Spleen (tissue), 11 donors: ENCODE measurements around the gene PTPRG. TPM values are rescaled to one million over a fixed set of nuclear protein-coding genes. Genes with fewer than 3 reads are reported as not detected.

Source experiments
- DNase-seq: peaks from one replicate; pipeline ENCODE4 v3.0.0-alpha.2; 2020
- H3K27ac ChIP-seq, 8 donors: fragments of 200-600 bp; sonication (generic) in 7 of 8; 1 replicate in 4 of 8; 2 replicates in 4 of 8; pipeline versions ENCODE4 v1.5.0 to v1.8.0; 2016 to 2021; ENCODE audit warnings: inconsistent platforms in 4 of 8, mild to moderate bottlenecking in 4 of 8, moderate library complexity in 1 of 8
- H3K27me3 ChIP-seq, 7 donors: fragments of 200-600 bp; sonication (generic) in 6 of 7; replicated peaks in 1 of 7; 1 replicate in 4 of 7; 2 replicates in 3 of 7; pipeline versions ENCODE4 v1.5.0 to v1.8.0; 2016 to 2021; ENCODE audit warnings: inconsistent platforms in 3 of 7, mild to moderate bottlenecking in 1 of 7
- H3K36me3 ChIP-seq, 6 donors: fragments of 200-600 bp; sonication (generic) in 5 of 6; 1 replicate in 4 of 6; 2 replicates in 2 of 6; pipeline versions ENCODE4 v1.5.0 to v1.8.0; 2016 to 2021; ENCODE audit warnings: inconsistent platforms in 2 of 6
- H3K4me1 ChIP-seq, 6 donors: fragments of 200-600 bp; sonication (generic) in 5 of 6; 1 replicate in 3 of 6; 2 replicates in 3 of 6; pipeline versions ENCODE4 v1.5.0 to v1.8.0; 2016 to 2021; ENCODE audit warnings: inconsistent platforms in 3 of 6
- H3K4me3 ChIP-seq, 8 donors: fragments of 200-600 bp; sonication (generic) in 7 of 8; 1 replicate in 4 of 8; 2 replicates in 4 of 8; pipeline versions ENCODE4 v1.5.0 to v1.8.0; 2016 to 2021; ENCODE audit warnings: inconsistent platforms in 4 of 8, mild to moderate bottlenecking in 4 of 8, moderate library complexity in 2 of 8
- H3K9me3 ChIP-seq, 8 donors: fragments of 200-600 bp; sonication (generic) in 7 of 8; 1 replicate in 4 of 8; 2 replicates in 4 of 8; pipeline versions ENCODE4 v1.5.0 to v1.8.0; 2016 to 2021; ENCODE audit warnings: inconsistent platforms in 4 of 8
- CTCF ChIP-seq, 11 experiments: fragments of 200-600 bp in 7 of 11; fragments of 450-650 bp in 4 of 11; sonication (generic) in 4 of 11; IDR thresholded peaks in 8 of 11; conservative IDR thresholded peaks in 3 of 11; 1 replicate in 7 of 11; 2 replicates in 4 of 11; pipeline versions ENCODE4 v1.4.0 to v1.8.0; 2016 to 2021; ENCODE audit warnings: antibody characterized with exemption in 11 of 11, inconsistent platforms in 4 of 11, mild to moderate bottlenecking in 1 of 11
- POLR2A ChIP-seq, 3 donors: fragments of 450-650 bp; IDR thresholded peaks; one replicate each; pipeline ENCODE4 v1.5.1; 2017; ENCODE audit warnings: antibody characterized with exemption in 3 of 3, mild to moderate bottlenecking in 1 of 3
- POLR2AphosphoS5 ChIP-seq, 3 donors: sonication (generic); formaldehyde crosslinking; IDR thresholded peaks; one replicate each; pipeline ENCODE4 v1.5.1; 2017; ENCODE audit warnings: antibody characterized with exemption in 3 of 3
- WGBS, 5 donors: extraction: QIAGEN DNeasy Blood & Tissue Kit in 3 of 5; methylation state at CpG; one replicate each; pipeline versions ENCODE4 v1.1.5 to v1.1.7; 2013 to 2018; 5-methylcytosine and 5-hydroxymethylcytosine counted together
- intact Hi-C: fragments of 100-400 bp; cut with DNase I; formaldehyde crosslinking; loops from one replicate; pipeline ENCODE4 v1.15.0; 2023; ENCODE audit warnings: low total_unique reads
- polyA plus RNA-seq, 3 donors: library from polyadenylated mRNA; stranded (reverse); fragments of 200-250 nt; gene quantifications; one replicate each; pipeline ENCODE4 v1.2.1, GENCODE V29; 2013
- total RNA-seq, 7 donors: library from RNA; depleted of rRNA in 3 of 7; stranded (reverse); fragments of >200 nt in 3 of 7; fragmentation: NEBNext Ultra II Directional in 4 of 7; extraction: Animal tissue kit (Norgen Biotek cat#: 25700) in 4 of 7; gene quantifications; one replicate each; pipeline versions ENCODE4 v1.1.0 to v1.2.1, GENCODE V29; 2016 to 2021
- donor health status: healthy with polysubstance abuse.
- donor health status: DM: no; HTN: no; CAD: no; lungs with moderate emphysema.
- donor health status: DM: no; HTN: no; CAD: no.
- donor health status: Bipolar disorder and iron deficiency.
- donor health status: healthy.
- donor health status: DM: no; HTN: no; CAD: no.
- donor health status: DM: yes; HTN: yes; CAD: no.

PTPRG gene
- total and polyA plus RNA-seq, 10 donors = 0.89 to 77.0 (median 34.5) TPM

DNA sequence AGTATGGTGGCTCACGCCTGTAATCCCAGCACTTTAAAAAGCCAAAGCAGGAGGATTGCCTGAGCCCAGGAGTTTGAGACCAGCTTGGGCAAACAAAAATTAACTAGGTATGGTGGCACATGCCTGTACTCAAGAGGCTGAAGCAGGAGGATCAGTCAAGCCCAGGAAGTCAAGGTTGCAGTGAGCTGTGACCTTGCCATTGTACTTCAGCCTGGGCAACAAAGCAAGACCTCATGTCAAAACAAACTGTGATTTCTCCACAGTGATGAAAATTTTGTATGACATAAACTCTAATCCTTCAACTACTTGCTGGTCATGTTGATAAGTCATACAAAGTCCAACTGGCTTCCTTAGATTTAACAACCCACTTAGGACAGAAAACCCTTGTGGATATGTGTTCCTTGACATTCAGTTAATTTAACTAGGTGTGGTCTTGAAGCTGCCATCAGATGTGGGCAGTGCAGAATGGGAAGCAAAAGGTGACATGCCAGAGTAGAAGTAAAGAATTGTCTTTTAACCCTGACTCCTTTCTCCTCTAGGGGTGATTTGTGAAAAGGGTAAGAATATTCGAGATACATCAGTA is 263.3 kb downstream of the PTPRG start:
- Histone ChIP-seq H3K27me3 (no peaks in the 10 kb centered on the region), H3K4me3 (no peak overlapping the region), H3K9me3 (no peaks in the 10 kb centered on the region), H3K27ac (no peak overlapping the region), H3K36me3 (no peaks in the 10 kb centered on the region), H3K4me1 (peaks cover 0 to 13% (median 0%) of the 10 kb centered on the region in 6 donors)
- TF ChIP-seq CTCF (IDR thresholded peaks at IDR 0.05 in 8 of 11, conservative IDR thresholded peaks at IDR 0.05 in 3 of 11) (no peak), POLR2AphosphoS5 (IDR thresholded peaks at IDR 0.05) (no peak), POLR2A (IDR thresholded peaks at IDR 0.05) (no peak)
- intact Hi-C loops = no loop called here
- WGBS, 5 donors = 76 to 89% (median 85%) methylated on average over 2 of the region's 2 CpGs
- no peak for DNase-seq

GRCh38 chr3:61826161-61826560 is 264.8 kb downstream of the PTPRG start:
- peaks cover 0 to 13% (median 0%) of the 10 kb centered on the region in 6 donors for H3K4me1 ChIP-seq
- 68 to 86% (median 83%) methylated on average over 5 of the region's 5 CpGs for WGBS, 5 donors
- H3K4me3 ChIP-seq = no peak overlapping the region
- no peaks in the 10 kb centered on the region for H3K36me3 ChIP-seq
- H3K27ac ChIP-seq = no peak overlapping the region
- TF ChIP-seq POLR2AphosphoS5 (IDR thresholded peaks at IDR 0.05) = no peak
- TF ChIP-seq POLR2A (IDR thresholded peaks at IDR 0.05) = no peak
- intact Hi-C loops = no loop called here
- DNase-seq = no peak
- no peaks in the 10 kb centered on the region for H3K27me3 ChIP-seq
- H3K9me3 ChIP-seq = no peaks in the 10 kb centered on the region

- WGBS, 5 donors = 68 to 82% (median 77%) methylated on average over 7 of the region's 7 CpGs
- Histone ChIP-seq H3K27me3 (no peaks in the 10 kb centered on the region), H3K4me1 (peaks cover 0 to 13% (median 0%) of the 10 kb centered on the region in 6 donors), H3K27ac (no peak overlapping the region), H3K9me3 (no peaks in the 10 kb centered on the region), H3K36me3 (no peaks in the 10 kb centered on the region), H3K4me3 (no peak overlapping the region)
- TF ChIP-seq POLR2A (IDR thresholded peaks at IDR 0.05) = no peak
- no peak for TF ChIP-seq CTCF (IDR thresholded peaks at IDR 0.05 in 8 of 11, conservative IDR thresholded peaks at IDR 0.05 in 3 of 11)
- no peak for TF ChIP-seq POLR2AphosphoS5 (IDR thresholded peaks at IDR 0.05)
- DNase-seq = no peak
- intact Hi-C loops = no loop called here
Observed at GRCh38 chr3:61828184-61828874, 267.0 kb downstream of the PTPRG start.

DNA sequence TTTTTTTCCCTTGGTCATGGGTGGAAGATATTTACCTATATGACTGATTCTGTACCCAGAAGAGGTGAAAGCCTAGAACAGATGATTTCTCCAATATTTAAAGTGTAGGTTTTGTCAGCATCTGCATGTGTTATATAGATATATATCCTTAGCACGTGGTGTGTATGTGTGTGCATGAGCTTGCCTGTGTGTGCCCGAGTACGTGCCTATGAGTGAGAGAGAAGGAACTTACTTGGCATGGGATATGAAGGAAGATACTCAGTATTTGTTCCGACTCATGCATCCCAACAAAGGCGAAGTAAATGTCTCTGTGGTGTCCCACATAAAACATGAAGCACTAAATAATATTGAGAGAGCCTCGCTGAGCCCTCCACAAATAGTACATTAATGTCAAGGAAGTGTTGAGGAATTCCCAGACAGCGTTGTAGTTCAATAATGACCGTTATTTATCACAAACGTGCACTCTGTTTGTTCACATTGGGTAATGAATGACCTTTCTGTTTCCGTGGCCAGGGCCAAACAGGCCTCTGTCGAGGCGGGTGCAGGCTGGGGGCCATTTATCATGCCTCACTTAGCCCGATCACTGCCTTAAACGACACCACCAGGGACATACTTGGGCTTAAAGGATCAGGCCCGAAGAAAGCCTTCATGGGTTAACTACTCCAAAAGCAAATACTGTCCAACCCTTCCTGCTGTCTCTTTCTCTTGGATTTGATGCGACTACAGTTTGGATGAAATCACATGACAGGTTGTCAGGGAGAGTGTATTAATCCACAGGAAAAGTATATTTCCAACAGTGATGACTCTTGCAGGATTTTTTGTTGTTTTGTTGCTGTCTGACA is 267.7 kb downstream of the PTPRG start:
- peaks cover 0 to 13% (median 0%) of the 10 kb centered on the region in 6 donors for H3K4me1 ChIP-seq
- TF ChIP-seq POLR2AphosphoS5 (IDR thresholded peaks at IDR 0.05) (no peak), CTCF (IDR thresholded peaks at IDR 0.05 in 8 of 11, conservative IDR thresholded peaks at IDR 0.05 in 3 of 11) (no peak), POLR2A (IDR thresholded peaks at IDR 0.05) (no peak)
- WGBS, 5 donors = 62 to 75% (median 67%) methylated on average over 16 of the region's 16 CpGs
- no peaks in the 10 kb centered on the region for H3K27me3 ChIP-seq
- no peaks in the 10 kb centered on the region for H3K9me3 ChIP-seq
- intact Hi-C loops = no loop called here
- no peak for DNase-seq
- H3K27ac ChIP-seq = no peak overlapping the region
- no peak overlapping the region for H3K4me3 ChIP-seq
- H3K36me3 ChIP-seq = no peaks in the 10 kb centered on the region
